ENCODE results near the gene TDRD6. TPM values are rescaled to one million over a fixed set of nuclear protein-coding genes. Genes with fewer than 3 reads are reported as not detected.

TDRD6 gene
- total and polyA plus RNA-seq, 12 donors: 0.18 to 1.7 (median 0.59) TPM

- intact Hi-C loops (cut with DNase I): no loop called here
- Histone ChIP-seq H3K27ac (peak overlapping the region in 4 of 5 donors; percentile 64 to 90 (median 72)), H3K4me1 (replicated peaks in 1 of 2) (peaks cover 4 to 21% of the 10 kb centered on the region in 2 donors), H3K27me3 (no peaks in the 10 kb centered on the region), H3K4me3 (peak overlapping the region; percentile 39 to 84 (median 67)), H3K9me3 (replicated peaks in 1 of 3) (no peaks in the 10 kb centered on the region), H3K36me3 (replicated peaks in 1 of 2) (no peaks in the 10 kb centered on the region)
- no peak for TF ChIP-seq POLR2A (IDR thresholded peaks at IDR 0.05)
- no peak for TF ChIP-seq CTCF (IDR thresholded peaks at IDR 0.05)
- 15 to 20% (median 18%) methylated on average over 10 of the region's 10 CpGs for WGBS, 4 donors
- no peak for DNase-seq
These were observed 34.1 kb upstream of the TDRD6 start for GRCh38 chr6:46653439-46654195.

- Histone ChIP-seq H3K36me3 (replicated peaks in 1 of 2) (no peaks in the 10 kb centered on the region), H3K4me3 (no peak overlapping the region), H3K9me3 (replicated peaks in 1 of 3) (no peaks in the 10 kb centered on the region), H3K27ac (no peak overlapping the region), H3K4me1 (replicated peaks in 1 of 2) (peaks cover 4 to 21% of the 10 kb centered on the region in 2 donors), H3K27me3 (no peaks in the 10 kb centered on the region)
- WGBS, 4 donors: 84 to 90% (median 86%) methylated on average over 6 of the region's 6 CpGs
- intact Hi-C loops (cut with DNase I): no loop called here
- TF ChIP-seq CTCF (IDR thresholded peaks at IDR 0.05) (no peak), POLR2A (IDR thresholded peaks at IDR 0.05) (no peak)
- no peak for DNase-seq
These were observed 31.9 kb upstream of the TDRD6 start for GRCh38 chr6:46655803-46656202.

- H3K4me1 ChIP-seq (replicated peaks in 1 of 2): peaks cover 4 to 12% of the 10 kb centered on the region in 2 donors
- H3K27me3 ChIP-seq: no peaks in the 10 kb centered on the region
- no peak overlapping the region for H3K27ac ChIP-seq
- H3K9me3 ChIP-seq (replicated peaks in 1 of 3): no peaks in the 10 kb centered on the region
- no peaks in the 10 kb centered on the region for H3K36me3 ChIP-seq (replicated peaks in 1 of 2)
- no peak overlapping the region for H3K4me3 ChIP-seq
- no peak for TF ChIP-seq POLR2A (IDR thresholded peaks at IDR 0.05)
- intact Hi-C loops (cut with DNase I): no loop called here
- no peak for DNase-seq
These were observed 30.0 kb upstream of the TDRD6 start for GRCh38 chr6:46657642-46658041.

GRCh38 chr6:46661483-46661882 is 26.2 kb upstream of the TDRD6 start:
- intact Hi-C loops (cut with DNase I): no loop called here
- 84 to 92% (median 90%) methylated on average over 2 of the region's 2 CpGs for WGBS, 4 donors
- peaks cover 0 to 5% of the 10 kb centered on the region in 2 donors for H3K36me3 ChIP-seq (replicated peaks in 1 of 2)

More at GRCh38 chr6:46661483-46661882, 26.2 kb upstream of the TDRD6 start:
- no peaks in the 10 kb centered on the region for H3K27me3 ChIP-seq
- no peak for DNase-seq
- no peaks in the 10 kb centered on the region for H3K4me1 ChIP-seq (replicated peaks in 1 of 2)
- no peak overlapping the region for H3K4me3 ChIP-seq
- no peak for TF ChIP-seq POLR2A (IDR thresholded peaks at IDR 0.05)
- TF ChIP-seq CTCF (IDR thresholded peaks at IDR 0.05): no peak
- no peaks in the 10 kb centered on the region for H3K9me3 ChIP-seq (replicated peaks in 1 of 3)
- H3K27ac ChIP-seq: no peak overlapping the region
